Measurements from ENCODE around the gene KIAA0319L. TPM values are rescaled to one million over a fixed set of nuclear protein-coding genes. Genes with fewer than 3 reads are reported as not detected.
"Not testable (repeated sequence)": the region's sequence is repeated elsewhere in the genome, so short reads cannot be mapped to it uniquely, and the experiment has no call there.

KIAA0319L gene
- total RNA-seq, 2 donors from 2014 or later, result 62.4 to 62.6 TPM

DNA sequence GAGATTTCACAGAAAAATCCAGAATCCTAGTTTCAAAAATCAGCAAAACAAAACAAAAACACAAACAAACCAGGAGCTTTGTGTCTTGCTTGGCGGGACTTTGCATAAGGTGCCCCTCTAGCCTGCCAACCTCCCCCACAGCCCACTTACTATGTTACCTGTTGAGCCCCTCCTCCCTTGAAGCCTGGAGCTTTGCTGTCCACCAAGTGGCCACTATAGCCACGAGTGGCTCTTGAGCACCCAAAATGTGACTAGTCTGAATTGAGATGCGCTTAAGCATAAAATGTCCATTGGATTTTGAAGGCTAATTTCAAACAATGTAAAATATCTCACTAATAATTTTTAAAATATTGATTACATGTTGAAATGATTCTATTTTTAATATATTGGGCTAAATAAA is 28.1 kb upstream of the KIAA0319L start:
- H3K4me1 ChIP-seq (ENCODE audit: control insufficient read depth in 1 of 2, low read depth in 2 of 2), result no peaks in the 10 kb centered on the region
- no peaks in the 10 kb centered on the region for H3K27me3 ChIP-seq (replicated peaks; ENCODE audit: insufficient read depth)
- no peaks in the 10 kb centered on the region for H3K9me3 ChIP-seq
- no peak for ATAC-seq (ENCODE audit: insufficient number of reproducible peaks, low FRiP score, low read depth)
- no peak overlapping the region for H3K27ac ChIP-seq
- no peak for DNase-seq (ENCODE audit: low spot score)
- H3K36me3 ChIP-seq, result no peaks in the 10 kb centered on the region
- TF ChIP-seq, protein P1, sequence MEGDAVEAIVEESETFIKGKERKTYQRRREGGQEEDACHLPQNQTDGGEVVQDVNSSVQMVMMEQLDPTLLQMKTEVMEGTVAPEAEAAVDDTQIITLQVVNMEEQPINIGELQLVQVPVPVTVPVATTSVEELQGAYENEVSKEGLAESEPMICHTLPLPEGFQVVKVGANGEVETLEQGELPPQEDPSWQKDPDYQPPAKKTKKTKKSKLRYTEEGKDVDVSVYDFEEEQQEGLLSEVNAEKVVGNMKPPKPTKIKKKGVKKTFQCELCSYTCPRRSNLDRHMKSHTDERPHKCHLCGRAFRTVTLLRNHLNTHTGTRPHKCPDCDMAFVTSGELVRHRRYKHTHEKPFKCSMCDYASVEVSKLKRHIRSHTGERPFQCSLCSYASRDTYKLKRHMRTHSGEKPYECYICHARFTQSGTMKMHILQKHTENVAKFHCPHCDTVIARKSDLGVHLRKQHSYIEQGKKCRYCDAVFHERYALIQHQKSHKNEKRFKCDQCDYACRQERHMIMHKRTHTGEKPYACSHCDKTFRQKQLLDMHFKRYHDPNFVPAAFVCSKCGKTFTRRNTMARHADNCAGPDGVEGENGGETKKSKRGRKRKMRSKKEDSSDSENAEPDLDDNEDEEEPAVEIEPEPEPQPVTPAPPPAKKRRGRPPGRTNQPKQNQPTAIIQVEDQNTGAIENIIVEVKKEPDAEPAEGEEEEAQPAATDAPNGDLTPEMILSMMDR (IDR thresholded peaks at IDR 0.05), result no peak
- H3K4me3 ChIP-seq, result no peak overlapping the region

DNA sequence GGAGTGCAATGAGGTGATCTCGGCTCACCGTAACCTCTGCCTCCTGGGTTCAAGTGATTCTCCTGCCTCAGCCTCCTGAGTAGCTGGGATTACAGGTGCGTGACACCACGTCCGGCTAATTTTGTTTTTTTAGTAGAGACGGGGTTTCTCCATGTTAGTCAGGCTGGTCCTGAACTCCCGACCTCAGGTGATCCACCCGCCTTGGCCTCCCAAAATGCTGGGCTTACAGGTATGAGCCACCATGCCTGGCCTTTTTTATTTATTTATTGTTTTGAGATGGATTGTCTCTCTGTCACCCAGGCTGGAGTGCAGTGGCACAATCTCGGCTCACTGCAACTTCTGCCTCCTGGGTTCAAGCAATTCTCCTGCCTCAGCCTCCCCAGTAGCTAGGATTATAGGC is 24.4 kb upstream of the KIAA0319L start:
- H3K4me1 ChIP-seq (ENCODE audit: control insufficient read depth in 1 of 2, low read depth in 2 of 2), result peaks cover 0 to 20% of the 10 kb centered on the region in 2 donors
- ATAC-seq (ENCODE audit: insufficient number of reproducible peaks, low FRiP score, low read depth); H3K36me3 ChIP-seq; H3K4me3 ChIP-seq; H3K27me3 ChIP-seq (replicated peaks; ENCODE audit: insufficient read depth); H3K9me3 ChIP-seq; DNase-seq (ENCODE audit: low spot score); H3K27ac ChIP-seq: not testable (repeated sequence)

DNA sequence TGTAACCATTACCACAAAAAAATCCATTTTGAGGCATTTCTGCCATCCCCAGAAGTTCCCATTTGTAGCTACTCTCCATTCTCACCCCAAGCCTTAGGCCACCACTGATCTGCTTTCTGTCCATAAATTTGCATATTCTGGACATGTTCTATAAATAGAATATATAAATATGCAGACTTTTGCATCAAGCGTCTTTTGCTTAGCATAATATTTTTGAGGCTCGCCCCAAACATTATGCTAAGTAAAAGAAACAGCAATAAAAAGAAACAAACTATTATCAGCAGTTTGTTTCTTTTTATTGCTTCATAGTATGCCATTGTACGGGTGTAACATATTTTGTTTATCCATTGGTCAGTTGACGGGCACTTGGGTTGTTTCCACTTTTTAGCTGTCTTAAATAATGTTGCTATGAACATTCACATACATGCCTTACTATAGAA is 23.8 kb upstream of the KIAA0319L start:
- Histone ChIP-seq H3K9me3 (no peaks in the 10 kb centered on the region), H3K27ac (no peak overlapping the region), H3K4me1 (ENCODE audit: control insufficient read depth in 1 of 2, low read depth in 2 of 2) (peaks cover 0 to 20% of the 10 kb centered on the region in 2 donors), H3K27me3 (replicated peaks; ENCODE audit: insufficient read depth) (peaks cover 5% of the 10 kb centered on the region), H3K36me3 (no peaks in the 10 kb centered on the region), H3K4me3 (no peak overlapping the region)
- ATAC-seq (ENCODE audit: insufficient number of reproducible peaks, low FRiP score, low read depth), result no peak
- TF ChIP-seq, protein P1 (IDR thresholded peaks at IDR 0.05), result no peak
- no peak for DNase-seq (ENCODE audit: low spot score)

DNA sequence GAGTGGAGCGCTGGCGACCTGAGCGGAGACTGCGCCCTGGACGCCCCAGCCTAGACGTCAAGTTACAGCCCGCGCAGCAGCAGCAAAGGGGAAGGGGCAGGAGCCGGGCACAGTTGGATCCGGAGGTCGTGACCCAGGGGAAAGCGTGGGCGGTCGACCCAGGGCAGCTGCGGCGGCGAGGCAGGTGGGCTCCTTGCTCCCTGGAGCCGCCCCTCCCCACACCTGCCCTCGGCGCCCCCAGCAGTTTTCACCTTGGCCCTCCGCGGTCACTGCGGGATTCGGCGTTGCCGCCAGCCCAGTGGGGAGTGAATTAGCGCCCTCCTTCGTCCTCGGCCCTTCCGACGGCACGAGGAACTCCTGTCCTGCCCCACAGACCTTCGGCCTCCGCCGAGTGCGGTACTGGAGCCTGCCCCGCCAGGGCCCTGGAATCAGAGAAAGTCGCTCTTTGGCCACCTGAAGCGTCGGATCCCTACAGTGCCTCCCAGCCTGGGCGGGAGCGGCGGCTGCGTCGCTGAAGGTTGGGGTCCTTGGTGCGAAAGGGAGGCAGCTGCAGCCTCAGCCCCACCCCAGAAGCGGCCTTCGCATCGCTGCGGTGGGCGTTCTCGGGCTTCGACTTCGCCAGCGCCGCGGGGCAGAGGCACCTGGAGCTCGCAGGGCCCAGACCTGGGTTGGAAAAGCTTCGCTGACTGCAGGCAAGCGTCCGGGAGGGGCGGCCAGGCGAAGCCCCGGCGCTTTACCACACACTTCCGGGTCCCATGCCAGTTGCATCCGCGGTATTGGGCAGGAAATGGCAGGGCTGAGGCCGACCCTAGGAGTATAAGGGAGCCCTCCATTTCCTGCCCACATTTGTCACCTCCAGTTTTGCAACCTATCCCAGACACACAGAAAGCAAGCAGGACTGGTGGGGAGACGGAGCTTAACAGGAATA is 20.1 kb upstream of the KIAA0319L start:
- peak overlapping the region; percentile 75 for H3K4me3 ChIP-seq
- DNase-seq (ENCODE audit: low spot score), result no peak
- H3K9me3 ChIP-seq, result no peaks in the 10 kb centered on the region
- H3K4me1 ChIP-seq (ENCODE audit: control insufficient read depth in 1 of 2, low read depth in 2 of 2), result peaks cover 3 to 34% of the 10 kb centered on the region in 2 donors
- H3K27me3 ChIP-seq (replicated peaks; ENCODE audit: insufficient read depth), result peaks cover 5% of the 10 kb centered on the region
- no peak overlapping the region for H3K27ac ChIP-seq
- TF ChIP-seq, protein P1 (IDR thresholded peaks at IDR 0.05), result no peak
- no peak for ATAC-seq (ENCODE audit: insufficient number of reproducible peaks, low FRiP score, low read depth)
- H3K36me3 ChIP-seq, result no peaks in the 10 kb centered on the region

DNA sequence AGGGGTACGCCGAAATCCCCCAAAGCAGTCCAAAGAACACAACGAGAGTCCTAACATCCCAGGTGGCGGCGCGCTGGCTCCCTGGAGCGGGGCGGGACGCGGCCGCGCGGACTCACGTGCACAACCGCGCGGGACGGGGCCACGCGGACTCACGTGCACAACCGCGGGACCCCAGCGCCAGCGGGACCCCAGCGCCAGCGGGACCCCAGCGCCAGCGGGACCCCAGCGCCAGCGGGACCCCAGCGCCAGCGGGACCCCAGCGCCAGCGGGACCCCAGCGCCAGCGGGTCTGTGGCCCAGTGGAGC is 19.5 kb upstream of the KIAA0319L start:
- Histone ChIP-seq H3K4me1 (ENCODE audit: control insufficient read depth in 1 of 2, low read depth in 2 of 2) (peaks cover 3 to 35% of the 10 kb centered on the region in 2 donors), H3K4me3 (peak overlapping the region; percentile 75)
- H3K27ac ChIP-seq; ATAC-seq (ENCODE audit: insufficient number of reproducible peaks, low FRiP score, low read depth); H3K9me3 ChIP-seq; H3K27me3 ChIP-seq (replicated peaks; ENCODE audit: insufficient read depth); H3K36me3 ChIP-seq; DNase-seq (ENCODE audit: low spot score): not testable (repeated sequence)

DNA sequence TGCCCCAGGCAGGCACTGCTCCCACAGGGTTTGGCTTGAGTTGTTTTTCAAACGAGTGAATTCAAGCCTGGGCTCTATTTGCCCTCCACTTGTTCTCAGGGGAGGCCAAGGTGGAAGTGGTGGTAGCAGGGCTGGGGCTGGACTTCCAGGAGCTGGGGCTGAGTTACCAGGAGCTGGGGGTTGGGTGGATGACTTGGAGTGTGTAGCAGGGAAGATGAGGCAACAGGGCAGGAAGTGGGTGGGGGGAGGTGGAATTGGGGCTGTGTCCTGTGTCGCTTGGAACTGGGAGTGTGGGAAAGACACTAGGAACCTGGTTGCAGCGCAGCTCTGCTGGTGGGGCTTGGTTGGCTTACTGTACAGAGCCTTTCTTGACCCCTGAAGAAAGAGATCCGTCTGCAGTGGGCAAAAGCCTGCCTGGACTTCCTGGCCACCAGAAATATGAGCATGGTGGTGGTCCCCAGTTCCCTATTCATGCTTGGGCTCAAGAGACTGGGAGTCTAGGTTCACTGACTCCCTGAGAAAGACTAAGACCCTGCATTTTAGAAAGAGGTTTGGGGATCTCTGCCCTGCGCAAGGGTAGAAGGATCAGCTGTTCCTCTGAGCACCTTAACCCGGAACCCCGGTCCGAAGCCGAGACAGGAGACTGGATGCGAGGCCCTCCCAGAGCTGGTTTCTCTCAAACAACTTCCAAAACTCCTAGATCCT is 19.0 kb upstream of the KIAA0319L start:
- no peaks in the 10 kb centered on the region for H3K36me3 ChIP-seq
- no peak for DNase-seq (ENCODE audit: low spot score)
- H3K9me3 ChIP-seq, result no peaks in the 10 kb centered on the region
- H3K4me3 ChIP-seq, result peak overlapping the region; percentile 75
- TF ChIP-seq, protein P1 (IDR thresholded peaks at IDR 0.05), result no peak
- ATAC-seq (ENCODE audit: insufficient number of reproducible peaks, low FRiP score, low read depth), result no peak
- H3K27me3 ChIP-seq (replicated peaks; ENCODE audit: insufficient read depth), result peaks cover 5% of the 10 kb centered on the region
- no peak overlapping the region for H3K27ac ChIP-seq
- peaks cover 3 to 35% of the 10 kb centered on the region in 2 donors for H3K4me1 ChIP-seq (ENCODE audit: control insufficient read depth in 1 of 2, low read depth in 2 of 2)

Measured in thoracic aorta (tissue), 2 donors.